Activated naive CD4-positive, alpha-beta T cell (primary cell): ENCODE results near the gene PLEKHA4.
"Not testable (repeated sequence)": the region's sequence is repeated elsewhere in the genome, so short reads cannot be mapped to it uniquely, and the experiment has no call there.

Source experiments
- DNase-seq, 4 experiments: peaks; one replicate each; lab custom pipeline; 2025; lab: John Stamatoyannopoulos, UW

Gene PLEKHA4

GRCh38 chr19:48862827-48863226 lies 5.6 kb downstream of the PLEKHA4 start:
- no peak for DNase-seq

GRCh38 chr19:48861313-48861712 lies 7.1 kb downstream of the PLEKHA4 start:
- DNase-seq, result no peak

- no peak for DNase-seq
These were observed 8.5 kb downstream of the PLEKHA4 start for GRCh38 chr19:48859711-48860572.

- peak in 3 of 4 experiments; percentile 47 to 73 (median 53) for DNase-seq
These were observed 9.3 kb downstream of the PLEKHA4 start for GRCh38 chr19:48858984-48859710.

GRCh38 chr19:48856921-48857320 lies 11.5 kb downstream of the PLEKHA4 start:
- no peak for DNase-seq

GRCh38 chr19:48854103-48854502 lies 14.3 kb downstream of the PLEKHA4 start:
- no peak for DNase-seq

GRCh38 chr19:48853483-48853882 lies 14.9 kb downstream of the PLEKHA4 start:
- no peak for DNase-seq

GRCh38 chr19:48852292-48852691 lies 16.1 kb downstream of the PLEKHA4 start:
- DNase-seq, result no peak

GRCh38 chr19:48846659-48847058 lies 21.8 kb downstream of the PLEKHA4 start:
- DNase-seq, result not testable (repeated sequence)

GRCh38 chr19:48845384-48845783 lies 23.0 kb downstream of the PLEKHA4 start:
- DNase-seq, result no peak

- no peak for DNase-seq
These were observed 23.9 kb downstream of the PLEKHA4 start for GRCh38 chr19:48844472-48844871.

GRCh38 chr19:48842789-48843162 lies 25.6 kb downstream of the PLEKHA4 start:
- DNase-seq, result peak in 1 of 4 experiments; percentile 11

GRCh38 chr19:48841571-48841970 lies 26.8 kb downstream of the PLEKHA4 start:
- DNase-seq, result no peak

GRCh38 chr19:48841047-48841446 lies 27.4 kb downstream of the PLEKHA4 start:
- no peak for DNase-seq

GRCh38 chr19:48837687-48838086 lies 30.7 kb downstream of the PLEKHA4 start:
- no peak for DNase-seq

GRCh38 chr19:48837051-48837524 lies 31.3 kb downstream of the PLEKHA4 start:
- DNase-seq, result peak; percentile 30 to 74 (median 56)

- DNase-seq, result no peak
These were observed 32.1 kb downstream of the PLEKHA4 start, which contains the start of gene HSD17B14 for GRCh38 chr19:48836089-48837017. TSS of gene HSD17B14 (minus strand) at chr19:48836491. CDS start at chr19:48836411, 80 bp downstream.

- DNase-seq, result peak; percentile 88 to 96 (median 91)
These were observed 32.7 kb downstream of the PLEKHA4 start for GRCh38 chr19:48835734-48836088.

GRCh38 chr19:48833977-48834376 lies 34.4 kb downstream of the PLEKHA4 start:
- DNase-seq, result no peak

GRCh38 chr19:48833049-48833448 lies 35.4 kb downstream of the PLEKHA4 start:
- DNase-seq, result no peak

GRCh38 chr19:48830965-48831364 lies 37.5 kb downstream of the PLEKHA4 start:
- no peak for DNase-seq

- DNase-seq, result no peak
These were observed 38.3 kb downstream of the PLEKHA4 start for GRCh38 chr19:48830088-48830487.
